ENCODE data around the gene BAHCC1. TPM values are rescaled to one million over a fixed set of nuclear protein-coding genes. Genes with fewer than 3 reads are reported as not detected.

Gene BAHCC1
- total RNA-seq, 1 experiment from 2014 or later, result 3.1 TPM

- peaks cover 32 to 35% of the 10 kb centered on the region in 2 experiments for H3K4me1 Mint-ChIP-seq
- no peaks in the 10 kb centered on the region for H3K9me3 Mint-ChIP-seq
- Histone ChIP-seq H3K4me1 (ENCODE audit: insufficient read depth, low read length) (peaks cover 3% of the 10 kb centered on the region; the same call in 1 of the 2 replicates), H3K4ac (ENCODE audit: low read depth, low read length) (no peak overlapping the region), H3K9ac (ENCODE audit: extremely low read depth, insufficient read length, low read length) (no peak overlapping the region), H3K27me3 (ENCODE audit: insufficient read depth, low read length) (peaks cover 3% of the 10 kb centered on the region; the same call in 1 of the 2 replicates), H3K14ac (ENCODE audit: insufficient read depth, low read length) (peak overlapping the region; percentile 95), H2BK20ac (ENCODE audit: low read depth, low read length, poor library complexity, severe bottlenecking) (no peak overlapping the region), H2BK120ac (ENCODE audit: low read depth, low read length, poor library complexity, severe bottlenecking) (no peak overlapping the region), H4K91ac (ENCODE audit: insufficient read length, low read depth, low read length) (no peak overlapping the region), H2BK5ac (ENCODE audit: insufficient read length, low read length) (no peak overlapping the region), H3K79me2 (ENCODE audit: insufficient read depth, low read length) (no peaks in the 10 kb centered on the region), H3T11ph (ENCODE audit: low read length) (no peak overlapping the region), H3K18ac (ENCODE audit: insufficient read length, low read depth, low read length) (peak overlapping the region; percentile 83), H3K23me2 (ENCODE audit: insufficient read length, low read depth, low read length, poor library complexity, severe bottlenecking) (peaks cover 12% of the 10 kb centered on the region), H4K8ac (replicated peaks; ENCODE audit: insufficient read length, low read depth, low read length) (no peak overlapping the region), H3K9me3 (ENCODE audit: control insufficient read depth, low read depth, low read length) (no peaks in the 10 kb centered on the region), H2BK12ac (ENCODE audit: insufficient read length, low read depth, low read length) (no peak overlapping the region), H2BK15ac (ENCODE audit: low read depth, low read length) (no peak overlapping the region), H2AFZ (ENCODE audit: low read length) (no peak overlapping the region), H4K20me1 (ENCODE audit: control insufficient read depth, insufficient read depth, insufficient read length) (no peaks in the 10 kb centered on the region), H3K23ac (ENCODE audit: insufficient read length, low read depth, low read length) (no peak overlapping the region), H2AK5ac (ENCODE audit: insufficient read length, low read length) (no peak overlapping the region), H3K56ac (ENCODE audit: insufficient read length, low read depth, low read length) (no peak overlapping the region), H3K27ac (ENCODE audit: insufficient read length, low read depth, low read length) (no peak overlapping the region), H3K79me1 (ENCODE audit: insufficient read depth, low read depth, low read length, poor library complexity, severe bottlenecking) (no peaks in the 10 kb centered on the region), H4K5ac (ENCODE audit: insufficient read length, low read depth, low read length) (no peak overlapping the region), H3K4me2 (ENCODE audit: insufficient read depth, insufficient read length, low read length) (no peak overlapping the region)
- H3K4me3 Mint-ChIP-seq, result peak overlapping the region in 1 of 2 experiments; percentile 70; a peak in 3 of 5 replicates
- no CpG with 5 or more reads among the region's 87 CpGs for WGBS (ENCODE audit: extremely low coverage, insufficient read length, low lambda C conversion rate)
- no peak overlapping the region for H3K27ac Mint-ChIP-seq
- H3K36me3 Mint-ChIP-seq (ENCODE audit: insufficient read depth in 1 of 3, low read depth in 3 of 3), result no peaks in the 10 kb centered on the region
- DNase-seq, result peak; percentile 81
- H3K27me3 Mint-ChIP-seq (ENCODE audit: low read depth), result peaks cover 57% of the 10 kb centered on the region
- TF ChIP-seq CTCF (conservative IDR thresholded peaks at IDR 0.05), result no peak
These were observed 92.4 kb downstream of the BAHCC1 start for GRCh38 chr17:81487487-81488275.
